Esophagus muscularis mucosa (tissue), 3 donors: ENCODE results near the gene GRM5.

Experiments
- CTCF ChIP-seq, 3 experiments: fragments of 200-600 bp in 2 of 3; fragments of 450-650 bp in 1 of 3; sonication (generic) in 2 of 3; IDR thresholded peaks; one replicate each; pipeline ENCODE4 v1.5.1; 2017 to 2019; ENCODE audit warnings: antibody characterized with exemption in 3 of 3, mild to moderate bottlenecking in 2 of 3, moderate library complexity in 1 of 3
- POLR2A ChIP-seq: fragments of 450-650 bp; IDR thresholded peaks from one replicate; pipeline ENCODE4 v1.6.1; 2017; ENCODE audit warnings: antibody characterized with exemption, moderate library complexity, mild to moderate bottlenecking, low read depth

- no peak for TF ChIP-seq CTCF (IDR thresholded peaks at IDR 0.05)
- TF ChIP-seq POLR2A: no peak
These were observed 179.0 kb downstream of the GRM5 start for GRCh38 chr11:88886796-88887195.
